ENCODE results near the gene TBC1D24.
A peak's percentile ranks its signal among the peaks of the same experiment; 100 is the strongest.
"Not testable (repeated sequence)": the region's sequence is repeated elsewhere in the genome, so short reads cannot be mapped to it uniquely, and the experiment has no call there.

The TBC1D24 gene

GRCh38 chr16:2551420-2551889 lies 76.5 kb downstream of the TBC1D24 start:
- in situ Hi-C loops (cut with HindIII; ENCODE audit: low sequenced_read_pairs); DNase-seq (ENCODE audit: low read depth, low spot score); H3K4me3 ChIP-seq (ENCODE audit: low read depth, low read length): not testable (repeated sequence)
- peak; percentile 9 for TF ChIP-seq CTCF (IDR thresholded peaks at IDR 0.05; ENCODE audit: low read depth, low read length)

GRCh38 chr16:2554709-2555425 lies 79.9 kb downstream of the TBC1D24 start:
- in situ Hi-C loops (cut with HindIII; ENCODE audit: low sequenced_read_pairs); H3K4me3 ChIP-seq (ENCODE audit: low read depth, low read length); DNase-seq (ENCODE audit: low read depth, low spot score): not testable (repeated sequence)

Measured in astrocyte of the spinal cord (primary cell).